SK-N-SH (cell line): Measurements from ENCODE around the gene TAS2R41. TPM values are rescaled to one million over a fixed set of nuclear protein-coding genes. Genes with fewer than 3 reads are reported as not detected.

Experiments
- CTCF ChIA-PET: fragments of 300-600, 350-600 bp; formaldehyde crosslinking; extraction: SDS; loops from one replicate; lab custom pipeline; 2021; lab: Yijun Ruan, JAX
- POLR2A ChIA-PET: fragments of 350-600 bp; sonication (Branson Sonifier 250); formaldehyde crosslinking; extraction: SDS; loops from one replicate; lab custom pipeline; 2020; ENCODE audit warnings: antibody characterized with exemption, inconsistent platforms; lab: Yijun Ruan, JAX
- DNase-seq: peaks from one replicate; pipeline ENCODE4 v3.0.0; 2012
- H2AFZ ChIP-seq: fragments of 200-600 bp; sonication (generic); 2 replicates; pipeline ENCODE4 v1.8.1; 2016; ENCODE audit warnings: antibody characterized with exemption, mild to moderate bottlenecking, low read depth
- H3F3A ChIP-seq: fragments of 200-600 bp; sonication (generic); replicated peaks from 2 replicates; pipeline ENCODE3; 2016; ENCODE audit warnings: antibody characterized with exemption, mild to moderate bottlenecking; ENCODE audit not compliant: insufficient read depth
- H3K27ac ChIP-seq, 2 experiments: fragments of 200-500 bp in 1 of 2; fragments of 200-600 bp in 1 of 2; sonication (Bioruptor generic) in 1 of 2; sonication (generic), shearing (Covaris generic) in 1 of 2; 2 replicates each; pipeline versions ENCODE4 v1.5.1 to v1.6.1; 2014 to 2016; ENCODE audit warnings: low read depth in 2 of 2, inconsistent platforms in 1 of 2, low read length in 1 of 2, mild to moderate bottlenecking in 1 of 2, mixed read lengths in 1 of 2
- H3K27me3 ChIP-seq: fragments of 200-600 bp; sonication (generic), shearing (Covaris generic); 2 replicates; pipeline ENCODE4 v1.6.1; 2016; ENCODE audit warnings: mixed run types; ENCODE audit not compliant: insufficient read depth
- H3K36me3 ChIP-seq, 2 experiments: fragments of 200-500 bp in 1 of 2; fragments of 200-600 bp in 1 of 2; sonication (Bioruptor generic) in 1 of 2; sonication (generic) in 1 of 2; replicated peaks in 1 of 2; 2 replicates each; pipeline versions ENCODE3 to v1.5.1; 2014 to 2016; ENCODE audit warnings: low read length in 1 of 2, mild to moderate bottlenecking in 1 of 2; ENCODE audit not compliant: insufficient read depth in 2 of 2, control insufficient read depth in 1 of 2
- H3K4me1 ChIP-seq, 2 experiments: fragments of 200-500 bp in 1 of 2; fragments of 200-600 bp in 1 of 2; sonication (Bioruptor generic) in 1 of 2; sonication (generic), shearing (Covaris generic) in 1 of 2; 2 replicates each; pipeline versions ENCODE4 v1.5.1 to v1.6.1; 2014 to 2016; ENCODE audit warnings: low read depth in 1 of 2, low read length in 1 of 2, mixed run types in 1 of 2; ENCODE audit not compliant: insufficient read depth in 2 of 2, control insufficient read depth in 1 of 2
- H3K4me2 ChIP-seq: fragments of 200-600 bp; sonication (generic), shearing (Covaris generic); 2 replicates; pipeline ENCODE4 v1.6.1; 2017; ENCODE audit warnings: mixed run types
- H3K4me3 ChIP-seq, 2 experiments: fragments of 200-500 bp in 1 of 2; fragments of 200-600 bp in 1 of 2; sonication (Bioruptor generic) in 1 of 2; sonication (generic), shearing (Covaris generic) in 1 of 2; 2 replicates each; pipeline versions ENCODE4 v1.5.1 to v1.8.1; 2014 to 2016; ENCODE audit warnings: low read depth in 2 of 2, inconsistent platforms in 1 of 2, low read length in 1 of 2, mild to moderate bottlenecking in 1 of 2, mixed read lengths in 1 of 2, moderate library complexity in 1 of 2
- H3K79me2 ChIP-seq: fragments of 200-600 bp; sonication (generic); 2 replicates; pipeline ENCODE4 v1.8.1; 2017; ENCODE audit warnings: mild to moderate bottlenecking; ENCODE audit not compliant: insufficient read depth
- H3K9ac ChIP-seq: fragments of 200-600 bp; sonication (generic); 2 replicates; pipeline ENCODE4 v1.6.1; 2017; ENCODE audit warnings: mixed run types
- H3K9me2 ChIP-seq: fragments of 200-600 bp; sonication (generic); 2 replicates; pipeline ENCODE4 v1.6.1; 2017; ENCODE audit warnings: mixed run types
- H3K9me3 ChIP-seq: fragments of 200-600 bp; sonication (generic); 2 replicates; pipeline ENCODE4 v1.6.1; 2017; ENCODE audit warnings: mixed run types, mild to moderate bottlenecking, moderate library complexity
- H4K20me1 ChIP-seq: fragments of 200-600 bp; sonication (generic); 2 replicates; pipeline ENCODE4 v1.6.1; 2017; ENCODE audit warnings: mild to moderate bottlenecking, mixed run types; ENCODE audit not compliant: insufficient read depth
- CHD2 ChIP-seq: fragments of 150-350 bp; IDR thresholded peaks from 2 replicates; pipeline ENCODE4 v1.6.1; 2018; ENCODE audit warnings: low read length; ENCODE audit not compliant: partially characterized antibody
- ELF1 ChIP-seq: IDR thresholded peaks from 2 replicates; pipeline ENCODE4 v1.4.0; 2012
- EP300 ChIP-seq, 2 experiments: IDR thresholded peaks; 2 replicates each; pipeline versions ENCODE4 v1.4.0 to v1.6.1; 2012; ENCODE audit warnings: borderline replicate concordance in 1 of 2, low read depth in 1 of 2, low read length in 1 of 2
- EZH2phosphoT487 ChIP-seq: fragments of 200-600 bp; sonication (generic); IDR thresholded peaks from 2 replicates; pipeline ENCODE4 v1.6.1; 2017; ENCODE audit warnings: low read depth, mixed run types, mild to moderate bottlenecking, antibody characterized with exemption, moderate library complexity, borderline replicate concordance
- FOSL2 ChIP-seq: IDR thresholded peaks from 2 replicates; pipeline ENCODE4 v1.4.0; 2012; ENCODE audit warnings: low read depth, mild to moderate bottlenecking, moderate library complexity, borderline replicate concordance
- FOXJ3 ChIP-seq: sonication (generic); formaldehyde crosslinking; IDR thresholded peaks from 2 replicates; pipeline ENCODE4 v1.5.1; 2020; ENCODE audit warnings: mild to moderate bottlenecking, missing genetic modification reagents
- FOXM1 ChIP-seq: IDR thresholded peaks from 2 replicates; pipeline ENCODE4 v1.4.0; 2012; ENCODE audit warnings: low read depth, mild to moderate bottlenecking
- GABPA ChIP-seq: IDR thresholded peaks from 2 replicates; pipeline ENCODE4 v1.4.0; 2012; ENCODE audit warnings: low read depth, mild to moderate bottlenecking
- JUND ChIP-seq: IDR thresholded peaks from 2 replicates; pipeline ENCODE4 v1.4.0; 2012
- MAX ChIP-seq: IDR thresholded peaks from 2 replicates; pipeline ENCODE4 v1.4.0; 2012; ENCODE audit warnings: low read depth
- MEF2A ChIP-seq: IDR thresholded peaks from 2 replicates; pipeline ENCODE4 v1.4.0; 2012; ENCODE audit warnings: low read depth, borderline replicate concordance
- MXI1 ChIP-seq: IDR thresholded peaks from 2 replicates; pipeline ENCODE4 v1.6.1; 2012; ENCODE audit warnings: mild to moderate bottlenecking, low read depth, low read length, improper control_type of control experiment
- NFIC ChIP-seq: IDR thresholded peaks from 2 replicates; pipeline ENCODE4 v1.4.0; 2012; ENCODE audit warnings: borderline replicate concordance
- NRF1 ChIP-seq: IDR thresholded peaks from 2 replicates; pipeline ENCODE4 v1.6.1; 2012; ENCODE audit warnings: low read depth, mild to moderate bottlenecking, low read length
- PBX3 ChIP-seq: IDR thresholded peaks from 2 replicates; pipeline ENCODE4; 2012
- POLR2AphosphoS5 ChIP-seq: IDR thresholded peaks from 2 replicates; pipeline ENCODE4 v1.6.1; 2012; ENCODE audit warnings: low read depth, low read length
- REST ChIP-seq: IDR thresholded peaks from 2 replicates; pipeline ENCODE4 v1.6.1; 2012; ENCODE audit warnings: mild to moderate bottlenecking, low read depth, low read length, moderate library complexity
- RFX5 ChIP-seq: IDR thresholded peaks from 2 replicates; pipeline ENCODE4 v1.6.1; 2012; ENCODE audit warnings: mild to moderate bottlenecking, improper control_type of control experiment, low read length
- RXRA ChIP-seq: IDR thresholded peaks from 2 replicates; pipeline ENCODE4 v1.4.0; 2012; ENCODE audit warnings: low read depth, mild to moderate bottlenecking, borderline replicate concordance
- SIN3A ChIP-seq: IDR thresholded peaks from 2 replicates; pipeline ENCODE4 v1.6.1; 2012; ENCODE audit warnings: low read depth, mild to moderate bottlenecking, low read length, moderate library complexity, borderline replicate concordance
- TAF1 ChIP-seq: IDR thresholded peaks from 2 replicates; pipeline ENCODE4 v1.6.1; 2012; ENCODE audit warnings: low read depth, mild to moderate bottlenecking, low read length, moderate library complexity, borderline replicate concordance
- TCF12 ChIP-seq: IDR thresholded peaks from 2 replicates; pipeline ENCODE4 v1.4.0; 2012
- TEAD4 ChIP-seq: IDR thresholded peaks from 2 replicates; pipeline ENCODE4 v1.4.0; 2012; ENCODE audit warnings: mild to moderate bottlenecking, borderline replicate concordance; ENCODE audit not compliant: insufficient read depth
- USF2 ChIP-seq: fragments of 150-350 bp; IDR thresholded peaks from 2 replicates; pipeline ENCODE4 v1.6.1; 2017; ENCODE audit warnings: antibody characterized with exemption, low read length, low read depth, borderline replicate concordance
- YY1 ChIP-seq: IDR thresholded peaks from 2 replicates; pipeline ENCODE4 v1.4.0; 2012; ENCODE audit warnings: low read depth, mild to moderate bottlenecking
- ZBTB33 ChIP-seq: IDR thresholded peaks from 2 replicates; pipeline ENCODE4 v1.4.0; 2012; ENCODE audit warnings: low read depth, borderline replicate concordance
- WGBS: methylation state at CpG from one replicate; pipeline ENCODE4 v1.1.6; 2017; ENCODE audit warnings: low lambda C conversion rate; 5-methylcytosine and 5-hydroxymethylcytosine counted together
- polyA plus RNA-seq, 3 experiments: library from polyadenylated mRNA; depleted of rRNA; stranded (reverse); fragments of >200 nt; gene quantifications; 2 replicates each; pipeline ENCODE4 v1.2.3, GENCODE V29; 2012
- TF ChIP-seq, protein P1 (sequence below): IDR thresholded peaks from 2 replicates; pipeline ENCODE4 v1.4.0; 2012; ENCODE audit warnings: low read depth, borderline replicate concordance

Gene TAS2R41
- polyA plus RNA-seq, 1 of the 3 experiments (the other 2 are of a cell fraction) = not detected

- Histone ChIP-seq H3F3A (peaks cover 67% of the 10 kb centered on the region), H3K27me3 (no peaks in the 10 kb centered on the region), H2AFZ (peak overlapping the region; percentile 4; the same call in 1 of the 2 replicates), H3K79me2 (no peaks in the 10 kb centered on the region), H3K4me2 (peak overlapping the region; percentile 31), H3K4me3 (no peak overlapping the region), H4K20me1 (no peaks in the 10 kb centered on the region), H3K9ac (peak overlapping the region; percentile 14; the same call in 1 of the 2 replicates), H3K36me3 (no peaks in the 10 kb centered on the region), H3K9me2 (no peaks in the 10 kb centered on the region), H3K27ac (peak overlapping the region; percentile 92 to 95), H3K9me3 (no peaks in the 10 kb centered on the region), H3K4me1 (peaks cover 9 to 69% of the 10 kb centered on the region in 2 experiments)
- no peak for DNase-seq
- ChIA-PET POLR2A (no interaction called here), CTCF (no interaction called here)
- WGBS = 1% methylated on average over 3 of the region's 3 CpGs
- TF ChIP-seq USF2 = no peak
- peak; percentile 86 for TF ChIP-seq MEF2A
- TF ChIP-seq, protein P1, sequence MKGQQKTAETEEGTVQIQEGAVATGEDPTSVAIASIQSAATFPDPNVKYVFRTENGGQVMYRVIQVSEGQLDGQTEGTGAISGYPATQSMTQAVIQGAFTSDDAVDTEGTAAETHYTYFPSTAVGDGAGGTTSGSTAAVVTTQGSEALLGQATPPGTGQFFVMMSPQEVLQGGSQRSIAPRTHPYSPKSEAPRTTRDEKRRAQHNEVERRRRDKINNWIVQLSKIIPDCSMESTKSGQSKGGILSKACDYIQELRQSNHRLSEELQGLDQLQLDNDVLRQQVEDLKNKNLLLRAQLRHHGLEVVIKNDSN = no peak
- no peak for TF ChIP-seq RFX5
- peak; percentile 96 to 99 for TF ChIP-seq EP300 (IDR thresholded peaks at IDR 0.05; ENCODE audit: borderline replicate concordance in 1 of 2, low read depth in 1 of 2, low read length in 1 of 2)
- TF ChIP-seq PBX3 = peak; percentile 99
- TF ChIP-seq CHD2 = peak; percentile 13
- peak; percentile 86 for TF ChIP-seq FOSL2
- peak; percentile 46; the same call in 1 of the 2 replicates for TF ChIP-seq ELF1
- TF ChIP-seq YY1 = peak; percentile 31; the same call in 1 of the 2 replicates
- peak; percentile 89 for TF ChIP-seq NFIC
- TF ChIP-seq TAF1 = no peak
- TF ChIP-seq FOXJ3 (CRISPR knock-in tag) = no peak
- TF ChIP-seq GABPA = peak; percentile 36
- TF ChIP-seq SIN3A = peak; percentile 80; the same call in 1 of the 2 replicates
- peak; percentile 98 for TF ChIP-seq FOXM1
- peak; percentile 83; the same call in 1 of the 2 replicates for TF ChIP-seq ZBTB33
- TF ChIP-seq RXRA = peak; percentile 85
- peak; percentile 93 for TF ChIP-seq TEAD4
- TF ChIP-seq NRF1 = no peak
- peak; percentile 76 for TF ChIP-seq MAX
- peak; percentile 58; the same call in 1 of the 2 replicates for TF ChIP-seq REST
- TF ChIP-seq POLR2AphosphoS5 = peak; percentile 97
- TF ChIP-seq JUND = peak; percentile 98
- no peak for TF ChIP-seq MXI1
- TF ChIP-seq EZH2phosphoT487 = no peak
- TF ChIP-seq TCF12 = peak; percentile 100
These were observed 18.6 kb downstream of the TAS2R41 start for GRCh38 chr7:143496263-143496662.
